Breast epithelium (tissue), 4 donors: ENCODE results near the gene APBB2. TPM values are rescaled to one million over a fixed set of nuclear protein-coding genes. Genes with fewer than 3 reads are reported as not detected.

Experiments
- DNase-seq, 2 donors: peaks; one replicate each; pipeline ENCODE4 v3.0.0-alpha.2; 2019; ENCODE audit warnings: low spot score in 2 of 2
- H3K27ac ChIP-seq, 2 donors: fragments of 200-600 bp; sonication (generic) in 1 of 2; one replicate each; pipeline ENCODE4 v1.5.1; 2016 to 2019; ENCODE audit warnings: mild to moderate bottlenecking in 1 of 2
- H3K27me3 ChIP-seq, 2 donors: fragments of 200-600 bp; sonication (generic) in 1 of 2; one replicate each; pipeline versions ENCODE4 v1.5.1 to v1.6.0; 2017 to 2019; ENCODE audit warnings: control low read depth in 1 of 2, mild to moderate bottlenecking in 1 of 2
- H3K36me3 ChIP-seq: fragments of 200-600 bp; one replicate; pipeline ENCODE4 v1.5.1; 2019
- H3K4me1 ChIP-seq, 2 donors: fragments of 200-600 bp; sonication (generic); one replicate each; pipeline ENCODE4 v1.5.1; 2016 to 2019; ENCODE audit warnings: control low read depth in 1 of 2
- H3K4me3 ChIP-seq, 3 donors: fragments of 200-600 bp; sonication (generic); 1 replicate in 2 of 3; 2 replicates in 1 of 3; pipeline ENCODE4 v1.5.1; 2016 to 2019; ENCODE audit warnings: mild to moderate bottlenecking in 3 of 3, moderate library complexity in 2 of 3
- H3K9me3 ChIP-seq, 2 donors: fragments of 200-600 bp; sonication (generic) in 1 of 2; one replicate each; pipeline ENCODE4 v1.5.1; 2016 to 2019; ENCODE audit warnings: control low read depth in 1 of 2
- POLR2A ChIP-seq: fragments of 450-650 bp; IDR thresholded peaks from one replicate; pipeline ENCODE4 v1.6.1; 2016; ENCODE audit warnings: antibody characterized with exemption, mild to moderate bottlenecking, moderate library complexity
- POLR2AphosphoS5 ChIP-seq, 3 donors: sonication (generic); formaldehyde crosslinking; IDR thresholded peaks; one replicate each; pipeline ENCODE4 v1.6.1; 2017; ENCODE audit warnings: antibody characterized with exemption in 3 of 3
- intact Hi-C: fragments of 100-400 bp; cut with DNase I; formaldehyde crosslinking; loops from one replicate; pipeline ENCODE4 v1.15.1; 2023; ENCODE audit warnings: low total_unique reads
- total RNA-seq, 3 donors: library from RNA; depleted of rRNA; stranded (reverse); fragments of >200 nt; gene quantifications; one replicate each; pipeline ENCODE4 v1.1.0, GENCODE V29; 2016
- TF ChIP-seq, protein P1 (sequence below), 3 donors: fragments of 450-650 bp; IDR thresholded peaks; one replicate each; pipeline ENCODE4 v1.5.1; 2016 to 2017; ENCODE audit warnings: antibody characterized with exemption in 3 of 3, mild to moderate bottlenecking in 3 of 3, moderate library complexity in 3 of 3

Gene APBB2
- total RNA-seq, 3 donors from 2014 or later: 87.4 to 192 (median 153) TPM

- Histone ChIP-seq H3K36me3 (no peaks in the 10 kb centered on the region), H3K27me3 (no peaks in the 10 kb centered on the region), H3K4me1 (peaks cover 0 to 6% of the 10 kb centered on the region in 2 donors), H3K4me3 (no peak overlapping the region), H3K9me3 (no peaks in the 10 kb centered on the region), H3K27ac (no peak overlapping the region)
- no peak for DNase-seq
- TF ChIP-seq POLR2AphosphoS5 (IDR thresholded peaks at IDR 0.05): no peak
- TF ChIP-seq, protein P1, sequence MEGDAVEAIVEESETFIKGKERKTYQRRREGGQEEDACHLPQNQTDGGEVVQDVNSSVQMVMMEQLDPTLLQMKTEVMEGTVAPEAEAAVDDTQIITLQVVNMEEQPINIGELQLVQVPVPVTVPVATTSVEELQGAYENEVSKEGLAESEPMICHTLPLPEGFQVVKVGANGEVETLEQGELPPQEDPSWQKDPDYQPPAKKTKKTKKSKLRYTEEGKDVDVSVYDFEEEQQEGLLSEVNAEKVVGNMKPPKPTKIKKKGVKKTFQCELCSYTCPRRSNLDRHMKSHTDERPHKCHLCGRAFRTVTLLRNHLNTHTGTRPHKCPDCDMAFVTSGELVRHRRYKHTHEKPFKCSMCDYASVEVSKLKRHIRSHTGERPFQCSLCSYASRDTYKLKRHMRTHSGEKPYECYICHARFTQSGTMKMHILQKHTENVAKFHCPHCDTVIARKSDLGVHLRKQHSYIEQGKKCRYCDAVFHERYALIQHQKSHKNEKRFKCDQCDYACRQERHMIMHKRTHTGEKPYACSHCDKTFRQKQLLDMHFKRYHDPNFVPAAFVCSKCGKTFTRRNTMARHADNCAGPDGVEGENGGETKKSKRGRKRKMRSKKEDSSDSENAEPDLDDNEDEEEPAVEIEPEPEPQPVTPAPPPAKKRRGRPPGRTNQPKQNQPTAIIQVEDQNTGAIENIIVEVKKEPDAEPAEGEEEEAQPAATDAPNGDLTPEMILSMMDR (IDR thresholded peaks at IDR 0.05): no peak
- no peak for TF ChIP-seq POLR2A
- intact Hi-C loops: no loop called here
These were observed 111.8 kb downstream of the APBB2 start for GRCh38 chr4:41102414-41103092.

DNA sequence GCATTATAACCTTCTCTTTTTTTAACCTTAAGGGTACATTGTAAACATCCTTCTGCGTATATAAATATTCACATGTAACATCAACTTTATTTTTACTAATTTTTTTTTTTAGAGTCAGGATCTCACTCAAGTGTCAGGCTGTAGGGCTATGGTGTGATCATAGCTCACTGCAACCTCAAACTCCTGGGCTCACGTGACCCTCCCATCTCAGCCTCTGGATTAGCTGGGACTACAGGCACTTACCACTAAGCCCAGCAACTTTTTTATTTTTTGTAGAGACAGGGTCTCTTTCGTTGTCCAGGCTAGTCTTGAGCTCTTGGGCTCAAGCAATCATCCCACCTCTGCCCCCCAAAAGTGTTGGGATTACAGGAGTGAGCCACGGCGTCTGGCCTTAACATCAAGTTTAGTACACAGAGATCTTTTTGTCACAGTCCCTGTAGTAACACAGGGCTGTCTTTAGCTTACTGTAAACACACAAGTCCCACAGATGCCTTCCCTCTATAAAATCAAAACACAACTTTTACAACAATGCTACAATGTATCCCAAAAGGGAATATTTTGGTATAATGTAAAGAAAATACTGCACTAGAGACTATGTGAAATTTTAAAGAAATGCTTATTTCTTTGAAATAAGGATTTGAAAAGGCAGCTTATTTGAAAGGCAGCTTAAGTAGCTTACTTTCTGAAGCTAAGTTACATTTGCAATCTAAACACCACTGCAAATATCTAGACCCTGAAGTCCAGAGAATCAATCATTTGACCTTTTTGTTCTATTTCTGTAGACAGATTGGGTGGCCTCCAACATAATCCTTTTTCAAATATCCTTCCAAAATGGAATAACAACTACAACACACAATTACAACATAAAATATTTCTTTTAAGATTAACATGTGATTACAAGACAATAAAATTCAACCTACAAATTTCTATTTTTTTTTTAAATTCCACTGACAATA lies 116.0 kb downstream of the APBB2 start:
- intact Hi-C loops: no loop called here
- TF ChIP-seq POLR2A (no peak), POLR2AphosphoS5 (IDR thresholded peaks at IDR 0.05) (no peak)
- TF ChIP-seq, protein P1 (IDR thresholded peaks at IDR 0.05): no peak
- H3K4me3 ChIP-seq: no peak overlapping the region
- peaks cover 0 to 6% of the 10 kb centered on the region in 2 donors for H3K4me1 ChIP-seq
- no peaks in the 10 kb centered on the region for H3K27me3 ChIP-seq
- no peaks in the 10 kb centered on the region for H3K9me3 ChIP-seq
- no peak for DNase-seq
- H3K27ac ChIP-seq: no peak overlapping the region
- no peaks in the 10 kb centered on the region for H3K36me3 ChIP-seq

DNA sequence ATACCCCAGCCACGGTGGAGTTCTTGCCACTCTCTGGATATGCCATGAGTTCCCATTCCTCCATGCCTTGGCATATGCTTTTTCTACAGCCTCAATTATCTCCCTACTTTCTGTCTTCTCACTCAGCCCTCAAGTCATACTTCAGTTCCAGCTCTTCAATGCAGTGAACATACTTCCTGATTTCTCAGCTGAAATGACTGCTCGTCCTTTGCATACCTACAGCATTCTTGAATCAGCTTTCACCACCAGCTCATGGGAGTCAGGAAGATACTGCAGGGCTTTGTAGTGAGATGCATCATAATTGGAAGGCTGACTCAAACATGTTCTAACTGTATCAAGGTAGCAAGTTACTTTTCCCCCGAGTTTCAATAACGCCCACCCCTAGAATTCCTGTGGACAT lies 118.4 kb downstream of the APBB2 start:
- Histone ChIP-seq H3K27me3 (no peaks in the 10 kb centered on the region), H3K36me3 (no peaks in the 10 kb centered on the region), H3K4me3 (no peak overlapping the region), H3K9me3 (no peaks in the 10 kb centered on the region), H3K4me1 (peaks cover 0 to 6% of the 10 kb centered on the region in 2 donors), H3K27ac (no peak overlapping the region)
- DNase-seq: no peak
- intact Hi-C loops: no loop called here
- no peak for TF ChIP-seq POLR2A
- TF ChIP-seq, protein P1 (IDR thresholded peaks at IDR 0.05): no peak
- no peak for TF ChIP-seq POLR2AphosphoS5 (IDR thresholded peaks at IDR 0.05)

- Histone ChIP-seq H3K27me3 (no peaks in the 10 kb centered on the region), H3K9me3 (no peaks in the 10 kb centered on the region), H3K4me3 (no peak overlapping the region), H3K36me3 (no peaks in the 10 kb centered on the region), H3K4me1 (peaks cover 0 to 6% of the 10 kb centered on the region in 2 donors), H3K27ac (no peak overlapping the region)
- no peak for TF ChIP-seq POLR2A
- TF ChIP-seq POLR2AphosphoS5 (IDR thresholded peaks at IDR 0.05): no peak
- TF ChIP-seq, protein P1 (IDR thresholded peaks at IDR 0.05): no peak
- no peak for DNase-seq
- intact Hi-C loops: no loop called here
These were observed 119.0 kb downstream of the APBB2 start for GRCh38 chr4:41095192-41095872.
